Ishikawa (cell line): ENCODE results near the gene MADD.

Experiments used
- CEBPB ChIP-seq: IDR thresholded peaks from 2 replicates; pipeline ENCODE4 v1.6.1; 2012
- CREB1 ChIP-seq: IDR thresholded peaks from 2 replicates; pipeline ENCODE4 v1.6.1; 2012; ENCODE audit warnings: low read depth
- EP300 ChIP-seq: IDR thresholded peaks from 2 replicates; pipeline ENCODE4 v1.6.1; 2012; ENCODE audit warnings: borderline replicate concordance
- FOXM1 ChIP-seq: IDR thresholded peaks from 2 replicates; pipeline ENCODE4 v1.6.1; 2012; ENCODE audit warnings: low read depth, borderline replicate concordance
- MAX ChIP-seq: IDR thresholded peaks from 2 replicates; pipeline ENCODE4 v1.6.1; 2012
- RAD21 ChIP-seq: IDR thresholded peaks from 2 replicates; pipeline ENCODE4 v1.6.1; 2012; ENCODE audit warnings: low read depth
- TAF1 ChIP-seq: IDR thresholded peaks from 2 replicates; pipeline ENCODE4 v1.6.1; 2012; ENCODE audit warnings: low read depth, mild to moderate bottlenecking
- TCF12 ChIP-seq: IDR thresholded peaks from 2 replicates; pipeline ENCODE4 v1.6.1; 2012; ENCODE audit warnings: low read depth
- USF1 ChIP-seq: IDR thresholded peaks from 2 replicates; pipeline ENCODE4 v1.6.1; 2012
- YY1 ChIP-seq: IDR thresholded peaks from 2 replicates; pipeline ENCODE4 v1.6.1; 2012; ENCODE audit warnings: low read depth

GRCh38 chr11:47271328-47271727 lies 1.4 kb downstream of the MADD start:
- TF ChIP-seq EP300 (no peak), RAD21 (no peak), YY1 (no peak), TAF1 (no peak), CREB1 (no peak), CEBPB (no peak), FOXM1 (no peak), MAX (no peak), TCF12 (no peak), USF1 (no peak)
